NB4 (cell line): Measurements from ENCODE around the gene ANGEL1.

Experiments
- CTCF ChIP-seq: IDR thresholded peaks from one replicate; pipeline ENCODE4 v1.5.1; 2012; ENCODE audit warnings: low read depth, low read length
- MAX ChIP-seq: IDR thresholded peaks from 2 replicates; pipeline ENCODE4 v1.6.1; 2011; ENCODE audit warnings: low read depth, low read length
- MYC ChIP-seq: IDR thresholded peaks from 2 replicates; pipeline ENCODE4 v1.6.1; 2011; ENCODE audit warnings: low read depth, low read length
- POLR2A ChIP-seq: IDR thresholded peaks from 2 replicates; pipeline ENCODE4 v1.6.1; 2011; ENCODE audit warnings: mild to moderate bottlenecking; ENCODE audit not compliant: insufficient read length; ENCODE audit errors: extremely low read depth

GRCh38 chr14:76837524-76837923 is 24.8 kb upstream of the ANGEL1 start:
- no peak for TF ChIP-seq CTCF
- no peak for TF ChIP-seq POLR2A
- no peak for TF ChIP-seq MYC
- no peak for TF ChIP-seq MAX
